ENCODE results near the gene CERKL. TPM values are rescaled to one million over a fixed set of nuclear protein-coding genes. Genes with fewer than 3 reads are reported as not detected.

The CERKL gene
- total RNA-seq, 6 experiments from 2014 or later, result 0.07 to 0.09 TPM; not detected in 4

DNA sequence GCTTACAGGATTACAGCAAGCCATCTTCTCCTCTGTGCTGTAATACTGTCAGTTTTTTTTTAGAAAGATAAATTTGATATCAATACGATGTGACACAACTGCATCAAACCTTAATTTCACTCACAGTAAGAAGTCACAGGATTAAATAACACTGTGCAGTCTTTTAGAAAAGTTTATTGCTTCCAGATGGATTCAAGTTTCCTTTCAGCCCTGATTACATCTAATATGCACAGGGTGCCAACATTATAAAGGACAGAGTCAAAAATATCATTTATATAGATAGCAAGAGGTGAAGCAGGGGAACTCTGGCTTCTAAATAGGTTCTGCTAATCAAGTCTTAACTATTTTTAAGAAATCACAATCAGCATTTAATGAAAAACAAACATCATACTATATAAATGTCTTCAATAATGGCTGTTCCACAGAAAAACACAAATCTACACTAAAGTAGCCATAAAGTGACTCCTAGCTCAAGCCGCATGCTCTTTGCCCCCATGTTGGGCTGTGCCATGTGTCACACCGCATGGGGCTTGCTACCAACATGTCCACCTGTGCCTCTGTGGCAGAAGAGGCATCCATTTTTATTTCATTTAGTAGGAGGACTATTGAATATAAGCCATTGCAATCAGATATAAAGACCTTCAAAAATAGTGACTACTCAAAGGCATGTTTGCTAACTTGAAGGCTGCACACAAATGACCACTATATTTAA, 35.0 kb downstream of the CERKL start:
- no peak for TF ChIP-seq CTCF (IDR thresholded peaks at IDR 0.05)
- Mint-ChIP-seq H3K27me3 (ENCODE audit: insufficient read depth) (peaks cover 15% of the 10 kb centered on the region), H3K4me3 (no peak overlapping the region), H3K9me3 (no peaks in the 10 kb centered on the region), H3K27ac (no peak overlapping the region), H3K4me1 (ENCODE audit: low read depth) (no peaks in the 10 kb centered on the region), H3K36me3 (ENCODE audit: low read depth) (no peaks in the 10 kb centered on the region)
- DNase-seq, result no peak

DNA sequence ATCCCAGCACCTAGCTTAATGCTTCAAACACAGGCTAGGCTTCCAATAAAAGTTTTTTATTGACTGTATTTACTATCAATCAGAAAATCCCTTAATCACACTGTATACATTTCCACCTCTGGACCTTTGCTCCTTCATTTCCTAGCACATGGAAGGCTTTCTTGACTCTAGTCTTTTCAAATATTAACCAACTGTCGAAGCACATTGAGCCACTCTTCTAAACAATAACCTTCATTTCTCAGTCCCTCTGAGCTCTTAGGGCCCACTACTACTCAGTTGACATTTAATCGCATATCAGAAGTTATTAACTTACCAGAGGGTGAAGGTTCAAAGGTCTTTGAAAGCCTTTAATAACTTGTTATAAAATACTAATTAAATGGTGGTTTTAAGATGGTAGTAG, 37.4 kb downstream of the CERKL start:
- no peak for TF ChIP-seq CTCF (IDR thresholded peaks at IDR 0.05)
- H3K4me3 Mint-ChIP-seq, result no peak overlapping the region
- no peaks in the 10 kb centered on the region for H3K4me1 Mint-ChIP-seq (ENCODE audit: low read depth)
- DNase-seq, result no peak
- no peak overlapping the region for H3K27ac Mint-ChIP-seq
- peaks cover 11% of the 10 kb centered on the region for H3K27me3 Mint-ChIP-seq (ENCODE audit: insufficient read depth)
- H3K9me3 Mint-ChIP-seq, result no peaks in the 10 kb centered on the region
- H3K36me3 Mint-ChIP-seq (ENCODE audit: low read depth), result no peaks in the 10 kb centered on the region

DNA sequence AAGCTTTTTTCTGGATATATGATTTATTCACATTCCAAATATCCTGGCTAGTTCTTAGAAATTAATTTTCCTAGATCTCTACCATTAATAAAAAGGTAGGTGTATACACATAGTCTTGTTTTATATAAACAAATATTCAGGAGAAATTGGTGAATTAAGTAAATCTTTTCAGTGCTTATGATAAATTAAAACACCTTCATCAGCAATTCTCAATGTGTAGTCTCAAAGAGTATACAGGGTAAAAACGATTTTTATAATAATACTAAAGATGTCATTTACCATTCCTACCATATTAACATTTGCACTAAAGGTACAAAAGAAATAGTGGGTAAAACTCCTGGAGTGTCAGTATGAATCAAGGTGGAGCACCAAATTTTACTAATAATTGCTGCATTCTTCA, 40.2 kb downstream of the CERKL start:
- Mint-ChIP-seq H3K4me1 (ENCODE audit: low read depth) (no peaks in the 10 kb centered on the region), H3K9me3 (no peaks in the 10 kb centered on the region), H3K4me3 (no peak overlapping the region), H3K27me3 (ENCODE audit: insufficient read depth) (peaks cover 8% of the 10 kb centered on the region; the same call in 1 of the 2 replicates), H3K36me3 (ENCODE audit: low read depth) (no peaks in the 10 kb centered on the region), H3K27ac (no peak overlapping the region)
- no peak for TF ChIP-seq CTCF (IDR thresholded peaks at IDR 0.05)
- no peak for DNase-seq

GRCh38 chr2:181614874-181615638, 41.8 kb downstream of the CERKL start:
- H3K4me3 Mint-ChIP-seq, result no peak overlapping the region
- no peaks in the 10 kb centered on the region for H3K4me1 Mint-ChIP-seq (ENCODE audit: low read depth)
- no peaks in the 10 kb centered on the region for H3K36me3 Mint-ChIP-seq (ENCODE audit: low read depth)
- H3K27me3 Mint-ChIP-seq (ENCODE audit: insufficient read depth), result peaks cover 2% of the 10 kb centered on the region; the same call in 1 of the 2 replicates
- no peak overlapping the region for H3K27ac Mint-ChIP-seq
- TF ChIP-seq CTCF (IDR thresholded peaks at IDR 0.05), result no peak
- DNase-seq, result no peak
- H3K9me3 Mint-ChIP-seq, result no peaks in the 10 kb centered on the region

- no peaks in the 10 kb centered on the region for H3K36me3 Mint-ChIP-seq (ENCODE audit: low read depth)
- no peaks in the 10 kb centered on the region for H3K9me3 Mint-ChIP-seq
- H3K4me1 Mint-ChIP-seq (ENCODE audit: low read depth), result no peaks in the 10 kb centered on the region
- no peak overlapping the region for H3K27ac Mint-ChIP-seq
- no peaks in the 10 kb centered on the region for H3K27me3 Mint-ChIP-seq (ENCODE audit: insufficient read depth)
- no peak for DNase-seq
- H3K4me3 Mint-ChIP-seq, result no peak overlapping the region
- TF ChIP-seq CTCF (IDR thresholded peaks at IDR 0.05), result no peak
These were observed 43.7 kb downstream of the CERKL start for GRCh38 chr2:181613241-181613640.
